Measurements from ENCODE around the gene PPP2R5C.

Gene PPP2R5C

GRCh38 chr14:101865288-101865687 is 103.8 kb downstream of the PPP2R5C start:
- DNase-seq (ENCODE audit: low read depth in 3 of 3) = no peak

GRCh38 chr14:101867854-101868253 is 106.3 kb downstream of the PPP2R5C start:
- no peak for DNase-seq (ENCODE audit: low read depth in 3 of 3)

- DNase-seq (ENCODE audit: low read depth in 3 of 3) = no peak
These were observed 107.7 kb downstream of the PPP2R5C start for GRCh38 chr14:101869217-101869616.

GRCh38 chr14:101870273-101870939 is 108.9 kb downstream of the PPP2R5C start:
- DNase-seq (ENCODE audit: low read depth in 3 of 3) = no peak

GRCh38 chr14:101872346-101872745 is 110.8 kb downstream of the PPP2R5C start:
- no peak for DNase-seq (ENCODE audit: low read depth in 3 of 3)

- DNase-seq (ENCODE audit: low read depth in 3 of 3) = no peak
These were observed 111.7 kb downstream of the PPP2R5C start for GRCh38 chr14:101873076-101873825.

GRCh38 chr14:101873991-101874390 is 112.5 kb downstream of the PPP2R5C start:
- DNase-seq (ENCODE audit: low read depth in 3 of 3) = no peak

- no peak for DNase-seq (ENCODE audit: low read depth in 3 of 3)
These were observed 113.7 kb downstream of the PPP2R5C start for GRCh38 chr14:101875041-101875726.

GRCh38 chr14:101875727-101876554 is 114.4 kb downstream of the PPP2R5C start:
- DNase-seq (ENCODE audit: low read depth in 3 of 3) = no peak

- peak; percentile 27 to 46 (median 40) for DNase-seq (ENCODE audit: low read depth in 3 of 3)
These were observed 115.0 kb downstream of the PPP2R5C start for GRCh38 chr14:101876555-101876938.

GRCh38 chr14:101877766-101878165 is 116.3 kb downstream of the PPP2R5C start:
- no peak for DNase-seq (ENCODE audit: low read depth in 3 of 3)

- DNase-seq (ENCODE audit: low read depth in 3 of 3) = no peak
These were observed 116.8 kb downstream of the PPP2R5C start for GRCh38 chr14:101878211-101878821.

- no peak for DNase-seq (ENCODE audit: low read depth in 3 of 3)
These were observed 117.5 kb downstream of the PPP2R5C start for GRCh38 chr14:101878822-101879528.

- DNase-seq (ENCODE audit: low read depth in 3 of 3) = no peak
These were observed 118.2 kb downstream of the PPP2R5C start for GRCh38 chr14:101879529-101880336.

GRCh38 chr14:101881426-101881825 is 119.9 kb downstream of the PPP2R5C start:
- no peak for DNase-seq (ENCODE audit: low read depth in 3 of 3)

- no peak for DNase-seq (ENCODE audit: low read depth in 3 of 3)
These were observed 120.8 kb downstream of the PPP2R5C start for GRCh38 chr14:101882141-101882935.

GRCh38 chr14:101884089-101884933 is 122.8 kb downstream of the PPP2R5C start:
- no peak for DNase-seq (ENCODE audit: low read depth in 3 of 3)

- DNase-seq (ENCODE audit: low read depth in 3 of 3) = no peak
These were observed 123.5 kb downstream of the PPP2R5C start for GRCh38 chr14:101884934-101885576.
